Fibroblast of lung (primary cell): ENCODE measurements around the gene ACACB. TPM values are rescaled to one million over a fixed set of nuclear protein-coding genes. Genes with fewer than 3 reads are reported as not detected.

ENCODE experiments used
- DNase-seq, 2 donors: peaks; one replicate each; pipeline versions ENCODE4 v3.0.0 to v3.0.0-alpha.2; 2010; ENCODE audit warnings: low read depth in 2 of 2
- H2AFZ ChIP-seq: 2 replicates; pipeline ENCODE4 v1.5.1; 2012; ENCODE audit warnings: low read length, control low read depth, inconsistent platforms
- H3K27ac ChIP-seq: 2 replicates; pipeline ENCODE4 v1.5.1; 2011; ENCODE audit warnings: low read length, control low read depth; ENCODE audit not compliant: insufficient read depth
- H3K27me3 ChIP-seq: 2 replicates; pipeline ENCODE4 v1.5.1; 2011; ENCODE audit warnings: mild to moderate bottlenecking, low read length; ENCODE audit not compliant: control insufficient read depth, insufficient read depth
- H3K36me3 ChIP-seq: 2 replicates; pipeline ENCODE4 v1.5.1; 2011; ENCODE audit warnings: low read length; ENCODE audit not compliant: control insufficient read depth, insufficient read depth
- H3K4me1 ChIP-seq: 2 replicates; pipeline ENCODE4 v1.5.1; 2011; ENCODE audit warnings: low read length; ENCODE audit not compliant: control insufficient read depth, insufficient read depth; ENCODE audit errors: extremely low read depth
- H3K4me2 ChIP-seq: 2 replicates; pipeline ENCODE4 v1.5.1; 2011; ENCODE audit warnings: low read length, control low read depth; ENCODE audit not compliant: insufficient read depth; ENCODE audit errors: extremely low read depth
- H3K4me3 ChIP-seq, 4 experiments: fragments of 200-600 bp in 1 of 4; sonication (generic) in 1 of 4; replicated peaks in 1 of 4; 2 replicates each; pipeline ENCODE4 v1.5.1; 2011 to 2016; ENCODE audit warnings: low read length in 4 of 4, low read depth in 3 of 4, mild to moderate bottlenecking in 3 of 4, control low read depth in 2 of 4, inconsistent platforms in 1 of 4, mixed read lengths in 1 of 4; ENCODE audit not compliant: insufficient read depth in 1 of 4; ENCODE audit errors: control extremely low read depth in 1 of 4
- H3K79me2 ChIP-seq: 2 replicates; pipeline ENCODE4 v1.5.1; 2012; ENCODE audit warnings: mild to moderate bottlenecking, low read length, inconsistent platforms; ENCODE audit not compliant: control insufficient read depth, insufficient read depth
- H3K9ac ChIP-seq: 2 replicates; pipeline ENCODE4 v1.5.1; 2011; ENCODE audit warnings: mild to moderate bottlenecking, low read length, control low read depth; ENCODE audit not compliant: insufficient read depth
- H3K9me3 ChIP-seq: 2 replicates; pipeline ENCODE4 v1.5.1; 2012; ENCODE audit warnings: low read depth, low read length; ENCODE audit not compliant: control insufficient read depth, insufficient read depth
- H4K20me1 ChIP-seq: 2 replicates; pipeline ENCODE4 v1.5.1; 2011; ENCODE audit warnings: low read length; ENCODE audit not compliant: control insufficient read depth, insufficient read depth; ENCODE audit errors: extremely low read depth
- CTCF ChIP-seq, 2 donors: IDR thresholded peaks in 1 of 2; conservative IDR thresholded peaks in 1 of 2; 1 replicate in 1 of 2; 2 replicates in 1 of 2; pipeline ENCODE4 v1.5.1; 2011 to 2012; ENCODE audit warnings: low read length in 2 of 2, control low read depth in 1 of 2, inconsistent platforms in 1 of 2, low read depth in 1 of 2, mild to moderate bottlenecking in 1 of 2
- EZH2 ChIP-seq: IDR thresholded peaks from 2 replicates; pipeline ENCODE4 v1.5.1; 2012; ENCODE audit warnings: low read length, control low read depth, mild to moderate bottlenecking; ENCODE audit errors: missing control alignments
- polyA plus RNA-seq, 2 donors: library from polyadenylated mRNA; depleted of rRNA in 1 of 2; stranded (reverse) in 1 of 2; unstranded in 1 of 2; fragments of >200 nt; gene quantifications; 2 replicates each; pipeline ENCODE4 v1.2.1, GENCODE V29; 2011 to 2012; ENCODE audit warnings: missing spikeins in 1 of 2
- total RNA-seq: library from RNA; depleted of rRNA; stranded (reverse); fragments of >200 nt; gene quantifications from 2 replicates; pipeline ENCODE4 v1.2.1, GENCODE V29; 2014

ACACB gene
- total and polyA plus RNA-seq, 2 donors (not counting 1 experiment from before 2014, with no cell fraction given) = 1.5 to 9.1 TPM

GRCh38 chr12:109082751-109083150 is 33.6 kb upstream of the ACACB start:
- no peak overlapping the region for H3K4me3 ChIP-seq
- peaks cover 4% of the 10 kb centered on the region for H3K36me3 ChIP-seq
- DNase-seq = no peak
- TF ChIP-seq EZH2 (no peak), CTCF (conservative IDR thresholded peaks at IDR 0.05 in 1 of 2, IDR thresholded peaks at IDR 0.05 in 1 of 2; ENCODE audit: low read depth in 1 of 2, low read length in 2 of 2) (no peak)
- no peaks in the 10 kb centered on the region for H4K20me1 ChIP-seq
- H3K9ac ChIP-seq = no peak overlapping the region
- H3K4me1 ChIP-seq = no peaks in the 10 kb centered on the region
- H3K27ac ChIP-seq = no peak overlapping the region
- H3K4me2 ChIP-seq = no peak overlapping the region
- H3K9me3 ChIP-seq = no peaks in the 10 kb centered on the region
- H2AFZ ChIP-seq = no peak overlapping the region
- H3K79me2 ChIP-seq = no peaks in the 10 kb centered on the region
- H3K27me3 ChIP-seq = no peaks in the 10 kb centered on the region

- no peak for TF ChIP-seq EZH2
- TF ChIP-seq CTCF (conservative IDR thresholded peaks at IDR 0.05 in 1 of 2, IDR thresholded peaks at IDR 0.05 in 1 of 2; ENCODE audit: low read depth in 1 of 2, low read length in 2 of 2) = no peak
- Histone ChIP-seq H3K27me3 (no peaks in the 10 kb centered on the region), H3K4me2 (no peak overlapping the region), H3K9me3 (no peaks in the 10 kb centered on the region), H3K27ac (no peak overlapping the region), H3K79me2 (no peaks in the 10 kb centered on the region), H4K20me1 (no peaks in the 10 kb centered on the region), H2AFZ (no peak overlapping the region), H3K36me3 (peaks cover 7% of the 10 kb centered on the region), H3K4me1 (peaks cover 2% of the 10 kb centered on the region), H3K9ac (no peak overlapping the region), H3K4me3 (no peak overlapping the region)
- DNase-seq = no peak
These were observed 32.0 kb upstream of the ACACB start for GRCh38 chr12:109084425-109084824.

- Histone ChIP-seq H2AFZ (no peak overlapping the region), H3K79me2 (no peaks in the 10 kb centered on the region), H3K9ac (no peak overlapping the region), H3K4me3 (no peak overlapping the region), H3K4me2 (no peak overlapping the region), H3K27me3 (no peaks in the 10 kb centered on the region), H4K20me1 (no peaks in the 10 kb centered on the region), H3K27ac (no peak overlapping the region), H3K4me1 (peaks cover 2% of the 10 kb centered on the region), H3K9me3 (no peaks in the 10 kb centered on the region), H3K36me3 (peaks cover 7% of the 10 kb centered on the region)
- no peak for DNase-seq
- TF ChIP-seq EZH2 = no peak
These were observed 30.8 kb upstream of the ACACB start for GRCh38 chr12:109085590-109085989.
